Measurements from ENCODE around the gene LBH. TPM values are rescaled to one million over a fixed set of nuclear protein-coding genes. Genes with fewer than 3 reads are reported as not detected.

Gene LBH
- total and polyA plus RNA-seq, 2 donors (not counting 3 experiments of a cell fraction or from before 2014, with no cell fraction given): 5.3 to 5.5 TPM

DNA sequence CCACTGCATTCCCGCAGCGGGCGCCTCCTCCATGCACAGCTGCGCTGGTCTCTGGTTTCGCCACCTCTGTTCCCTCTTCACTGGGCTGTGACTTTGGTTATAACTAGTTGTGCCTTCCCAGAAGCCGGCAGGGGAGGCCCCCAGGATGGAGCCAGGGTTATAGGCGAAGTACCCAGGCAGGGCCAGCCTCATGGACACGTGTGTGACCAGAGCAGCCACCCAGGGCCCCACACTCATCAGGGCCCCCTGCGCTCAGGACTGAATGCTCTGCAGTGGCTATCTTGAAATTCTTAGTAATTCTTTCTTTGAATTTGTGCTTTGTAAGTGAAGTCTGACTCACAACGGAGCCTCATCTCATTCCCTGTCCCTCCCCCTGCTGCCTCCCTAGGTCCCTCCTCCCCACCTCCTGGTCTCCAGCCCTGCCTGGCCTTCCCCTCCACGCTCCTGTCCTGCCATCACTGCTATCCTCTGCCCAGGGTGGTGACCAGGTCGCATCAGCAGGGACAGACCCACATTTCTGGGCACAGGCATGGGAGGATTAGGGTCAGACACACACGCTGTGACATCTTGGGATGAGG lies 38.1 kb upstream of the LBH start:
- H3K4me1 ChIP-seq (ENCODE audit: control insufficient read depth, extremely low read depth, insufficient read depth, low read length): no peaks in the 10 kb centered on the region
- dilution Hi-C loops (cut with MboI; ENCODE audit: extremely low pct_ligation_motif_present, low sequenced_read_pairs) (no loop called here), intact Hi-C loops (cut with micrococcal nuclease) (no loop called here)
- H3K27ac ChIP-seq (ENCODE audit: insufficient read depth, low read depth, low read length): no peak overlapping the region
- H3K36me3 ChIP-seq (ENCODE audit: control insufficient read depth in 2 of 2, extremely low read depth in 1 of 2, insufficient read depth in 2 of 2, low read length in 2 of 2): no peaks in the 10 kb centered on the region
- H4K20me1 ChIP-seq (replicated peaks; ENCODE audit: control insufficient read depth, extremely low read depth, insufficient read depth, low read length): no peaks in the 10 kb centered on the region
- POLR2A ChIA-PET: no interaction called here
- H3K4me3 ChIP-seq (replicated peaks in 1 of 3; ENCODE audit: insufficient read depth in 1 of 3, low read depth in 1 of 3, low read length in 3 of 3): no peak overlapping the region
- BruUV-seq (replicated peaks): no TSS peak
- no peak for DNase-seq (ENCODE audit: low read depth, low spot score)
- FAIRE-seq: no peak
- H2AFZ ChIP-seq (ENCODE audit: low read depth, low read length): no peak overlapping the region
- H3K4me2 ChIP-seq (ENCODE audit: insufficient read depth, low read length): no peak overlapping the region
- H3K9me1 ChIP-seq (replicated peaks; ENCODE audit: control insufficient read depth, extremely low read depth, insufficient read depth, low read length): no peaks in the 10 kb centered on the region
- CTCF ChIA-PET: interaction anchor here (0.6 to 1.0 kb wide), 3 partner anchors 28 to 37 kb away, joined by 3 to 4 read pairs (median 4); no protein-coding TSS in a partner anchor
- TF ChIP-seq GATA2 (IDR thresholded peaks at IDR 0.05; ENCODE audit: insufficient read depth, insufficient read length, low read depth, low read length) (no peak), EZH2 (IDR thresholded peaks at IDR 0.05; ENCODE audit: borderline replicate concordance, low read depth, low read length, severe bottlenecking) (no peak), FOS (IDR thresholded peaks at IDR 0.05; ENCODE audit: borderline replicate concordance, insufficient read depth, low read length) (no peak), MYC (IDR thresholded peaks at IDR 0.05; ENCODE audit: low read depth, low read length) (no peak), POLR2AphosphoS5 (IDR thresholded peaks at IDR 0.05; ENCODE audit: insufficient read depth, low read depth, low read length) (no peak), POLR2A (IDR thresholded peaks at IDR 0.05; ENCODE audit: low read depth, low read length) (no peak), JUN (IDR thresholded peaks at IDR 0.05; ENCODE audit: borderline replicate concordance, insufficient read depth, insufficient read length, low read depth) (no peak)
- TF ChIP-seq, protein P1, sequence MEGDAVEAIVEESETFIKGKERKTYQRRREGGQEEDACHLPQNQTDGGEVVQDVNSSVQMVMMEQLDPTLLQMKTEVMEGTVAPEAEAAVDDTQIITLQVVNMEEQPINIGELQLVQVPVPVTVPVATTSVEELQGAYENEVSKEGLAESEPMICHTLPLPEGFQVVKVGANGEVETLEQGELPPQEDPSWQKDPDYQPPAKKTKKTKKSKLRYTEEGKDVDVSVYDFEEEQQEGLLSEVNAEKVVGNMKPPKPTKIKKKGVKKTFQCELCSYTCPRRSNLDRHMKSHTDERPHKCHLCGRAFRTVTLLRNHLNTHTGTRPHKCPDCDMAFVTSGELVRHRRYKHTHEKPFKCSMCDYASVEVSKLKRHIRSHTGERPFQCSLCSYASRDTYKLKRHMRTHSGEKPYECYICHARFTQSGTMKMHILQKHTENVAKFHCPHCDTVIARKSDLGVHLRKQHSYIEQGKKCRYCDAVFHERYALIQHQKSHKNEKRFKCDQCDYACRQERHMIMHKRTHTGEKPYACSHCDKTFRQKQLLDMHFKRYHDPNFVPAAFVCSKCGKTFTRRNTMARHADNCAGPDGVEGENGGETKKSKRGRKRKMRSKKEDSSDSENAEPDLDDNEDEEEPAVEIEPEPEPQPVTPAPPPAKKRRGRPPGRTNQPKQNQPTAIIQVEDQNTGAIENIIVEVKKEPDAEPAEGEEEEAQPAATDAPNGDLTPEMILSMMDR (IDR thresholded peaks at IDR 0.05; ENCODE audit: extremely low read depth in 1 of 2, insufficient read depth in 1 of 2, low read depth in 1 of 2, low read length in 2 of 2): no peak
- TF ChIP-seq, protein P2, sequence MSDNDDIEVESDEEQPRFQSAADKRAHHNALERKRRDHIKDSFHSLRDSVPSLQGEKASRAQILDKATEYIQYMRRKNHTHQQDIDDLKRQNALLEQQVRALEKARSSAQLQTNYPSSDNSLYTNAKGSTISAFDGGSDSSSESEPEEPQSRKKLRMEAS (IDR thresholded peaks at IDR 0.05; ENCODE audit: insufficient read depth, insufficient read length): no peak
- H3K9ac ChIP-seq (replicated peaks; ENCODE audit: extremely low read depth, insufficient read depth, low read length): no peak overlapping the region
- no peaks in the 10 kb centered on the region for H3K79me2 ChIP-seq (ENCODE audit: control insufficient read depth, insufficient read depth, low read length)
- no peaks in the 10 kb centered on the region for H3K27me3 ChIP-seq (ENCODE audit: control insufficient read depth in 2 of 2, insufficient read depth in 2 of 2, low read length in 2 of 2)
- no peaks in the 10 kb centered on the region for H3K9me3 ChIP-seq (replicated peaks; ENCODE audit: control insufficient read depth, insufficient read depth, low read length)

Data from endothelial cell of umbilical vein (primary cell).